Embryonic facial prominence (tissue), 1 donor: ENCODE measurements around the gene INHBE.
"Not testable (repeated sequence)": the region's sequence is repeated elsewhere in the genome, so short reads cannot be mapped to it uniquely, and the experiment has no call there.

ENCODE experiments used
- DNase-seq: peaks from one replicate; pipeline ENCODE4 v3.0.0-alpha.2; 2016; ENCODE audit errors: extremely low spot score

The INHBE gene

GRCh38 chr12:57476162-57476992 is 21.3 kb downstream of the INHBE start:
- DNase-seq = no peak

- DNase-seq = no peak
Measured at GRCh38 chr12:57476993-57477709, 22.0 kb downstream of the INHBE start.

GRCh38 chr12:57477710-57478681 is 22.9 kb downstream of the INHBE start:
- DNase-seq = no peak

GRCh38 chr12:57479043-57479375 is 23.9 kb downstream of the INHBE start:
- DNase-seq = no peak

- DNase-seq = no peak
Measured at GRCh38 chr12:57479376-57480115, 24.4 kb downstream of the INHBE start, which contains the start of gene ARHGAP9. TSS of gene ARHGAP9 (minus strand) at chr12:57479866. CDS start at chr12:57479406, 460 bp downstream.

GRCh38 chr12:57481671-57482070 is 26.6 kb downstream of the INHBE start:
- DNase-seq = no peak

- no peak for DNase-seq
Measured at GRCh38 chr12:57483466-57483865, 28.4 kb downstream of the INHBE start.

GRCh38 chr12:57485695-57486094 is 30.6 kb downstream of the INHBE start:
- DNase-seq = no peak

GRCh38 chr12:57487055-57487596 is 32.0 kb downstream of the INHBE start:
- no peak for DNase-seq

- peak; percentile 91 for DNase-seq
Measured at GRCh38 chr12:57487597-57488401, 32.7 kb downstream of the INHBE start, which contains the start of gene MARS1. TSS of gene MARS1 (plus strand) at chr12:57488068. CDS start at chr12:57488091, 23 bp downstream.

- DNase-seq = no peak
Measured at GRCh38 chr12:57488402-57489156, 33.5 kb downstream of the INHBE start.

GRCh38 chr12:57489157-57489641 is 34.1 kb downstream of the INHBE start:
- DNase-seq = no peak

- DNase-seq = no peak
Measured at GRCh38 chr12:57490126-57490525, 35.0 kb downstream of the INHBE start.

- no peak for DNase-seq
Measured at GRCh38 chr12:57491393-57492280, 36.5 kb downstream of the INHBE start.

GRCh38 chr12:57495051-57495701 is 40.1 kb downstream of the INHBE start:
- not testable (repeated sequence) for DNase-seq

GRCh38 chr12:57496822-57497221 is 41.7 kb downstream of the INHBE start:
- DNase-seq = no peak
